ENCODE results near the gene ARID1B. TPM values are rescaled to one million over a fixed set of nuclear protein-coding genes. Genes with fewer than 3 reads are reported as not detected.

The ARID1B gene
- total RNA-seq, 1 donor from 2014 or later = 16.3 TPM

DNA sequence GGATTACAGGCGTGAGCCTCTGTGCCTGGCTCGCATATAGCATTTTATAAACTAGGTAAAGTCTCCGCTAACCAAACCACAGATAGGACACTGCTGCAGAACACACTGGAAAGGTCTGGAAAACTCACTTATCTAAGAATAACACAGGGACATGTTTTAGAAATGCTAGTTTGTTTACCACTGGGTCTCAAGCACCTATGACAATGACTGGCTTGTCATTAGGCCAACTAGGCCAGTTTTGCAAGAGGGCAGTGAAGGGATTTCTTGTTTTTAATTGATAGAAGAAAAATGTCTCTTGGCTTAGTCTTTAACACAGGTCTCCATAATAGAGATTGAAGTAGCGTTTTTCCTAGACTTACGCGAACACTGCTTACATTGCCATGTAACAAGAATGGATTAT is 344.7 kb downstream of the ARID1B start:
- TF ChIP-seq, protein P1, sequence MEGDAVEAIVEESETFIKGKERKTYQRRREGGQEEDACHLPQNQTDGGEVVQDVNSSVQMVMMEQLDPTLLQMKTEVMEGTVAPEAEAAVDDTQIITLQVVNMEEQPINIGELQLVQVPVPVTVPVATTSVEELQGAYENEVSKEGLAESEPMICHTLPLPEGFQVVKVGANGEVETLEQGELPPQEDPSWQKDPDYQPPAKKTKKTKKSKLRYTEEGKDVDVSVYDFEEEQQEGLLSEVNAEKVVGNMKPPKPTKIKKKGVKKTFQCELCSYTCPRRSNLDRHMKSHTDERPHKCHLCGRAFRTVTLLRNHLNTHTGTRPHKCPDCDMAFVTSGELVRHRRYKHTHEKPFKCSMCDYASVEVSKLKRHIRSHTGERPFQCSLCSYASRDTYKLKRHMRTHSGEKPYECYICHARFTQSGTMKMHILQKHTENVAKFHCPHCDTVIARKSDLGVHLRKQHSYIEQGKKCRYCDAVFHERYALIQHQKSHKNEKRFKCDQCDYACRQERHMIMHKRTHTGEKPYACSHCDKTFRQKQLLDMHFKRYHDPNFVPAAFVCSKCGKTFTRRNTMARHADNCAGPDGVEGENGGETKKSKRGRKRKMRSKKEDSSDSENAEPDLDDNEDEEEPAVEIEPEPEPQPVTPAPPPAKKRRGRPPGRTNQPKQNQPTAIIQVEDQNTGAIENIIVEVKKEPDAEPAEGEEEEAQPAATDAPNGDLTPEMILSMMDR (IDR thresholded peaks at IDR 0.05; ENCODE audit: insufficient read depth, low read length, severe bottlenecking) = no peak
- DNase-seq (ENCODE audit: low read depth) = no peak
- Histone ChIP-seq H3K27me3 (ENCODE audit: control insufficient read depth, insufficient read depth, low read length) (no peaks in the 10 kb centered on the region), H3K4me3 (ENCODE audit: low read depth, low read length) (no peak overlapping the region), H3K36me3 (ENCODE audit: control insufficient read depth, insufficient read depth, low read length) (no peaks in the 10 kb centered on the region)
- no peak for FAIRE-seq

DNA sequence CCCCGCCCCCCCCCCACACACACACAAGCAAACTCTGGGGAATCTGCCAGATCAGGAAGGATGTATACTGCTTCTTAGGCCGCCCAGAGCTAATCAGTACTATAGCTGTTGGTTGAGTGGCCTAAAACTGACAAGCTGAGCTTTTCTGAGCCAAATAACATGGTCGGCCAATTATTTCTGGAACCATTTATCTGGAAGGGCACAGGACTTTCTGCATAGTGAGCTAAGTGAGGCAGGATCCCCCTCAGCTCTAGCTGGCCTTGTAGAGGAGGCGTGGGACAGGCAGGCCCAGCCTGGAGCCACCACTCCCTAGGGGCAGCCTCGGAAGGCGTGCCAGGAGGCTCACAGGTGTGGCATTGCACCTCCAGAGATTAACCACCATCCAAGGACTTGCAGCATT is 346.1 kb downstream of the ARID1B start:
- Histone ChIP-seq H3K4me3 (ENCODE audit: low read depth, low read length) (no peak overlapping the region), H3K36me3 (ENCODE audit: control insufficient read depth, insufficient read depth, low read length) (peaks cover 1% of the 10 kb centered on the region), H3K27me3 (ENCODE audit: control insufficient read depth, insufficient read depth, low read length) (no peaks in the 10 kb centered on the region)
- TF ChIP-seq, protein P1 (IDR thresholded peaks at IDR 0.05; ENCODE audit: insufficient read depth, low read length, severe bottlenecking) = no peak
- FAIRE-seq (no peak), DNase-seq (ENCODE audit: low read depth) (no peak)

DNA sequence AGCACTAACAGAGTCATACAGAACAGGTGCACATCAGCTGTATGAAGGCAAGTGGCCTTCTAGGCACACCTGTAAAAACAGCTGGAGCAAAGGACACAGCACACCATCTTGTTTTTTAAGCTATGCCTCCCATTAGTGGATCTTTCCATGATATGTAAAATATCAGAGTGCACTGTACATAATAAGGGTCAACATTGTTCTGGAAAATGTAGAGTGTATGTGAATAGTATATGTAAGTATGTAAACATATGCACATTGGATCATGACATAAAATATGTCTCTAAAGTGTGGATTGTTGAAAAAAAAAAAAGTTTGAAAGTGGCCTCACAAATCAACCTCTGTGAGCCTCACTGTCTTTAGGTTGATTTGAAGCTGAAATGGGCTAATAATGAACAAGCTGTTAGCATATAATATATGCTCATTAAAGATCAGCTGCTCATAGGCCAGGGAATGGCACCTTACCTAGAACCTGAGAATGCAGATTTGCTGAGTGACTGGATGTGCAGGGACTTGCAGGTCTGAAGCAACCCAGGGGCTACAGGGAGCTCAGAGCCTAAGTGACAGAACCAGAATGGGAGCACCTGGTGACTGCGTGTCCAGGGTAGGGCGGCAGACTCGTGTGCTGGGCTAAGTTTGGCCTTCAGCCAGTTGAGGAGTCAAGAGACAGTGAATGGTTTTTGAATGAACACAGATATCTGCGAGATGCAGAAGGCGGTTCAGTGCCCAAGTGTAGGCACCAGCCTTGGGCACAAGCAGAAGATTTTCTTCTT is 347.5 kb downstream of the ARID1B start:
- Histone ChIP-seq H3K27me3 (ENCODE audit: control insufficient read depth, insufficient read depth, low read length) (no peaks in the 10 kb centered on the region), H3K36me3 (ENCODE audit: control insufficient read depth, insufficient read depth, low read length) (peaks cover 1% of the 10 kb centered on the region), H3K4me3 (ENCODE audit: low read depth, low read length) (no peak overlapping the region)
- FAIRE-seq (no peak), DNase-seq (ENCODE audit: low read depth) (peak; percentile 21)
- TF ChIP-seq, protein P1 (IDR thresholded peaks at IDR 0.05; ENCODE audit: insufficient read depth, low read length, severe bottlenecking) = no peak

DNA sequence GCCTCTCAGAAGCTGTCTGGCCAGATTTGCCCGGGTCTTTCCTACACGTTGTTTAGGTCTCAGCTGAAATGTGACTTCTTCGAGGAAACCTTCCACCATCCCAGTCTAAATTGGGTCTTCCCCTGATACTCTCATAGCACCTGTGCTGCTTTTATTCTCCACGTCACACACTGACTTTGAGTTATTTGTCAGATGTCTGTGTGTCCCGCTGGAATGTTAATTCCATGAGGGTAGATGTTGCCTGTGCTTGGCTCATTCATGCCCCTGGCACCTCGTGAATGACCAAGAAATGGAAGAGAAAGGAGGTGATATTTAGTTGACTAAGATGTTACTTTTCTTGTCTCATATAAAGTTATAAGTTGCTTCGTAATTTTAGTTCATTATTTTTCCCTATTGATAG is 348.4 kb downstream of the ARID1B start:
- TF ChIP-seq, protein P1 (IDR thresholded peaks at IDR 0.05; ENCODE audit: insufficient read depth, low read length, severe bottlenecking) = no peak
- DNase-seq (ENCODE audit: low read depth) (no peak), FAIRE-seq (no peak)
- no peak overlapping the region for H3K4me3 ChIP-seq (ENCODE audit: low read depth, low read length)
- H3K27me3 ChIP-seq (ENCODE audit: control insufficient read depth, insufficient read depth, low read length) = no peaks in the 10 kb centered on the region
- H3K36me3 ChIP-seq (ENCODE audit: control insufficient read depth, insufficient read depth, low read length) = peaks cover 1% of the 10 kb centered on the region

DNA sequence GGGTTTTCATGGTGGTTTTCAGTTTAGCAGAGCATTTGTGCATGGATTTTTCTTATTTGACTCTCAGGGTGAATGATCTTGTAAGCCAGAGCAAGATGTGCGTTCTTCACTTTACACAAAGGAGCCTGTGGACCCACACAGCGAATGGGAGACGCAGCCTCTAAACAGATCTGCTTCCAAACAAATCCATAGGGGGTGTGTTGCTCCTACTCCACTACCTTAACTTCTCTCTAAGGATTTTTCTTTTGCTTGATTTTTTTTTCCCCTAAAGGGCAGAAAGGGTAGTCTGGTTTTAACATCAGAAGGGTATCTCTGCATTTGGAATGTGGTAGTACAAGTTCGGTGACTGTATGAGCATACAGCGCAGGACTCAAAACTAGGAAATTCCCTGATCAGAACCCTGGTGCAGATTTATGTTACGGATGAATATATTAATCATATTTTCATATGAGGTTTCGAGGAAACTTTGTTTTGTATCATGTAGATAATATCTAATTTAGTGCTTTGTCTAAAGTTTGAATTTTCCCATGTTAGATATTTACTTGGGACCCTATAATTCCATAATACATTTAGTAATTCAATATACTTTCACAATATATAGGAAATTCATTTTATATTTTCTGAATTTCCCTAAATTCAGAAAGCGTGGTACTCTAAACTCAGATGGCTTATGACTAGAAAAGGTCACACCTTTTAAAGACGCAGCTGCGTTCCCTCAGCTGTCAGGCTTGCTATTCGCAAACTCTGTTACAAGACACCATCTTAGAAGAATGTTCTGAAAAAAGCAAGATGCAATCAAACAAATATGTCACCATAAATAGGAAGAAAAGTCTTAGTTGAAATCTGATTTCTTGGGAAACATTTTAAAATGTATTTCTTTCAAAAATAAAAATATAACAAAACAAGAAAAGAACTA is 349.3 kb downstream of the ARID1B start:
- H3K4me3 ChIP-seq (ENCODE audit: low read depth, low read length) = no peak overlapping the region
- no peak for FAIRE-seq
- peak; percentile 65 for DNase-seq (ENCODE audit: low read depth)
- TF ChIP-seq, protein P1 (IDR thresholded peaks at IDR 0.05; ENCODE audit: insufficient read depth, low read length, severe bottlenecking) = no peak
- peaks cover 2% of the 10 kb centered on the region for H3K36me3 ChIP-seq (ENCODE audit: control insufficient read depth, insufficient read depth, low read length)
- no peaks in the 10 kb centered on the region for H3K27me3 ChIP-seq (ENCODE audit: control insufficient read depth, insufficient read depth, low read length)
